ENCODE results near the gene RETREG1.
"Not testable (repeated sequence)": the region's sequence is repeated elsewhere in the genome, so short reads cannot be mapped to it uniquely, and the experiment has no call there.

The RETREG1 gene

DNA sequence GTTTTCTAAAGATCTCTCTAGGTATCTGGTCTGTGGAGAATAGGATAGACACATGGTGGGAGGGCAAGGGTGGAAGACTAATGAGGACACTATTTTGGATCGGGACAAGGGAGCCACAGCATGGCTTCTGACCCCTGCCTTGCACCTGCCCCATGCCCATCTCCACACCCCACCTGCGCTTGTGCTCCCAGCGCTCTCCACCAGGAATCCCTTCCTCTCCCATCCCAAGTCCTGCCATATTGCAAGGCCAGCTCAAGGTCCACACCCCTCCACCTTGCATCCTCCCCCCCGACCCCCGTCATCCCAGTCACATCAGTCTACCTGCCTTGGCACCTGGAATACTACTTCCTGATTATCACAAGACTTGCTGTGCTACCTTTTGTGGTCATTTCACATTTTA is 44.2 kb upstream of the RETREG1 start:
- TF ChIP-seq, protein P1, sequence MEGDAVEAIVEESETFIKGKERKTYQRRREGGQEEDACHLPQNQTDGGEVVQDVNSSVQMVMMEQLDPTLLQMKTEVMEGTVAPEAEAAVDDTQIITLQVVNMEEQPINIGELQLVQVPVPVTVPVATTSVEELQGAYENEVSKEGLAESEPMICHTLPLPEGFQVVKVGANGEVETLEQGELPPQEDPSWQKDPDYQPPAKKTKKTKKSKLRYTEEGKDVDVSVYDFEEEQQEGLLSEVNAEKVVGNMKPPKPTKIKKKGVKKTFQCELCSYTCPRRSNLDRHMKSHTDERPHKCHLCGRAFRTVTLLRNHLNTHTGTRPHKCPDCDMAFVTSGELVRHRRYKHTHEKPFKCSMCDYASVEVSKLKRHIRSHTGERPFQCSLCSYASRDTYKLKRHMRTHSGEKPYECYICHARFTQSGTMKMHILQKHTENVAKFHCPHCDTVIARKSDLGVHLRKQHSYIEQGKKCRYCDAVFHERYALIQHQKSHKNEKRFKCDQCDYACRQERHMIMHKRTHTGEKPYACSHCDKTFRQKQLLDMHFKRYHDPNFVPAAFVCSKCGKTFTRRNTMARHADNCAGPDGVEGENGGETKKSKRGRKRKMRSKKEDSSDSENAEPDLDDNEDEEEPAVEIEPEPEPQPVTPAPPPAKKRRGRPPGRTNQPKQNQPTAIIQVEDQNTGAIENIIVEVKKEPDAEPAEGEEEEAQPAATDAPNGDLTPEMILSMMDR (IDR thresholded peaks at IDR 0.05; ENCODE audit: control extremely low read depth, extremely low read depth, low read depth, missing control alignments): no peak
- no peak for DNase-seq (ENCODE audit: extremely low spot score)
- POLR2A ChIA-PET: no interaction called here
- CTCF ChIA-PET: interaction anchor here (2.4 kb wide), 1 partner anchor 15 kb away, joined by 7 read pairs; no protein-coding TSS in a partner anchor

DNA sequence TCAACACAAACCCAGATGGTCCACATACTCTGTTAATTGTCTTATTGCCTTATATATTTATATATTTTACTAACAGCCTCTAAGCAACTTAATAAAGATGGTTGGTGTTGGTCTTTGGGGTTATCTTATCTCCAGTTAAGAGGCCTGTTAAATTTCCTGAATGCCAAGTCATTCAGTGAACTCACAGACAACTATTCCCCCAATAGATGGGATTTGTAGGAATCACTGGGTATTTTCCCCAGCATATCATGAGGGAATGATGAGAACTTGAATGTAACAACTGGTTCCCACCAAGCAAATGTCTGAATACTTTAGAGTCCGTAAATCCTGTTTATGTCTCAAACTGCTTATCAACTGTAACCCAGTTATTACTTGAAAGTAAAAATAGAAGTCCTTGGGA is 42.7 kb upstream of the RETREG1 start:
- ChIA-PET POLR2A (no interaction called here), CTCF (no interaction called here)
- no peak for DNase-seq (ENCODE audit: extremely low spot score)
- TF ChIP-seq, protein P1 (IDR thresholded peaks at IDR 0.05; ENCODE audit: control extremely low read depth, extremely low read depth, low read depth, missing control alignments): no peak

DNA sequence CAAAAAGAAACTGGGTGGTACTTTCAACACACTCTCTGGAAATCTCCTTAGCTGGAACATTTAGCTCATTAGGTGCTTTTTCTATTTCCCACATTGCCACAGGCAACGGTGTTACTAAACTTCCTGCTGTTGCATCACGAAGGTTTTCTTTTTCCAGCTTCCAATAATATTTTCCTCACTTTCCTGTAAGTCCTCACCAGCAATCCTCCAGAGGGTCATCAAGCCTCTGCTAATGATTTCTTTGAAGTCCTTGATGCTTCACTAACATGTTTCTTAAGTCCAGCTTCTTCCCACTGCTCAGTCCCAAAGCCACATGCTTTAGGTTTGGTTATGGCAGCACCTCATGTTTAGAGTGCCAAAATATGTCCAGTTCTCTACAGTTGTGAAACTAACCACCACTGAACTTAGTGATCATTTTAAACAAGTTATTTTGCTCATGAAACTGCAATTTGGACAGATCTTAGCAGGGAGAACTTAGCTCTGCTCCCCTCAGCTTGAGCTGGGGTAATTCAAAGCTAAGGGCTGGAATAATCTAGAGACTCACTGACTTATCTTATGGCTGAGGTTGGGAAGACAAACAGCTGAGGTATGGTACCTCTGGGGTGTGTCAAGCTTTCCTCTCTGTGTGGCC is 39.9 kb upstream of the RETREG1 start:
- CTCF ChIA-PET: interaction anchor here (1.1 kb wide), 1 partner anchor 14 kb away, joined by 3 read pairs; no protein-coding TSS in a partner anchor
- DNase-seq (ENCODE audit: extremely low spot score): no peak
- TF ChIP-seq, protein P1 (IDR thresholded peaks at IDR 0.05; ENCODE audit: control extremely low read depth, extremely low read depth, low read depth, missing control alignments): no peak
- POLR2A ChIA-PET: no interaction called here

DNA sequence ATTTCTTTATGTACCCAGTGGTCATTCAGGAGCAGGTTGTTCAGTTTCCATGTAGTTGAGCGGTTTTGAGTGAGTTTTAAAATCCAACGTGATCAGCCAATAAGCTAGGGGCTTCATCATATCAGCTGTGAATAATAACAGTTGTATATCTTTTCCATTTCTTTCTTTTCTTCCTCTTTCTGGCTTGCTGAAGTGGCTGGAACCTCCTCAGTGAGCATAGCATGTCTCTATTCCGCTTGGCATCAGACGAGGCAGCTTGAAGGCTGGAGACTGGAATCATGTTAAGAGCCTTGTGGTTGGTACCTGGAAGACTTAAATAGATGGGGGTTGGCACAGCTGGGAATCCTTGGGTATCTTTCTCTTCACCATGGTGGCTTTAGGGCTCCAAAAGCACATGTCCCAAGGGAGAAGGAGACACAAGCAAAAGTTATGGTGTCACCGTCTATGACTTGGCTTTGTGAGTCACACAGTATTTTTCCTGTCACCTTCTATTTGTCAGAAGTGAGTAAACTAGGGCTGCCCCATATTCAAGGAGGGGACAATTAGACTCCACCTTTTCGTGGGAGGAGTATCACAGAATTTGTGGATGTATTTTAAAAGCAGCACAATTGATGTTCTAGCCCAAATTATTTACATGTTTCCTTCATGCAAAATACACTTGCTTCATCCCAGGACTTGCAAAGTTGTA is 38.0 kb upstream of the RETREG1 start:
- TF ChIP-seq, protein P1 (IDR thresholded peaks at IDR 0.05; ENCODE audit: control extremely low read depth, extremely low read depth, low read depth, missing control alignments): no peak
- CTCF ChIA-PET: no interaction called here

DNA sequence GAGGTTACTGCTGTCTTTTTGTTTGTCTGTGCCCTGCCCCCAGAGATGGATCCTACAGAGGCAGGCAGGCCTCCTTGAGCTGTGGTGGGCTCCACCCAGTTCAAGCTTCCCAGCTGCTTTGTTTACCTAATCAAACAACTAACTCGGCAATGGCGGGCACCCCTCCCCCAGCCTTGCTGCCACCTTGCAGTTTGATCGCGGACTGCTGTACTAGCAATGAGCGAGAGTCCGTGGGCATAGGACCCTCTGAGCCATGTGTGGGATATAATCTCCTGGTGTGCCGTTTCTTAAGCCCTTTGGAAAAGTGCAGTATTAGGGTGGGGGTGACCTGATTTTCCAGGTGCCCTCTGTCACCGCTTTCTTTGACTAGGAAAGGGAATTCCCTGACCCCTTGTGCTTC is 31.9 kb upstream of the RETREG1 start:
- CTCF ChIA-PET; POLR2A ChIA-PET; DNase-seq (ENCODE audit: extremely low spot score): not testable (repeated sequence)

More for the DNA sequence above, 38.0 kb upstream of the RETREG1 start:
- DNase-seq (ENCODE audit: extremely low spot score): no peak
- POLR2A ChIA-PET: no interaction called here

DNA sequence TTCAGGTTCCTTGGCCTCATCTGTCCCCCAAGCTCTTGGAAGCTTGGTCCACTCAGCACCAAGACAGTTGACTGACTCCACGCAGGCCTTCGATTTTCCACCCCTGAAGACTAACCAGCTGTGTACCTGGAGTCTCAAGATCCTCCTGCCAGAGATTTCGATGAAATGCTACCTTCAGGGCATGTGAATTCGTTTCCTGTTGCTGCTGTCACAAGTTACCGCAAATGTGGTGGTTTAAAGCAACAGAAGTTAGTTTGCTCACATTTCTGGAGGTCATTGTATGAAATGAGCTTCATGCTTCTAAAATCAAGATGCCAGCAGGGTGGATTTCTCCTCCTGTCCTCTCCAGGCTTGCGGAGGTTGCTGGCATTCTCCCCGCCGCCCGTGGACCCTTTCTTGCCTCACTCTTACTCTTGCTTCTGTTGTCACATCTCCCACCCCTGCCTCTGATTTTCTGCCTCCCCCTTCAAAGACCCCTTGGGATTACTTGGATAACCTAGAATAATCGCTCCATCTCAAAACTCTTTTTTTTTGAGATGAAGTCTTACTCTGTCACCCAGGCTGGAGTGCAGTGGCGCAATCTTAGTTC is 27.6 kb upstream of the RETREG1 start:
- no peak for DNase-seq (ENCODE audit: extremely low spot score)
- ChIA-PET CTCF (no interaction called here), POLR2A (no interaction called here)
- TF ChIP-seq, protein P1 (IDR thresholded peaks at IDR 0.05; ENCODE audit: control extremely low read depth, extremely low read depth, low read depth, missing control alignments): no peak

DNA sequence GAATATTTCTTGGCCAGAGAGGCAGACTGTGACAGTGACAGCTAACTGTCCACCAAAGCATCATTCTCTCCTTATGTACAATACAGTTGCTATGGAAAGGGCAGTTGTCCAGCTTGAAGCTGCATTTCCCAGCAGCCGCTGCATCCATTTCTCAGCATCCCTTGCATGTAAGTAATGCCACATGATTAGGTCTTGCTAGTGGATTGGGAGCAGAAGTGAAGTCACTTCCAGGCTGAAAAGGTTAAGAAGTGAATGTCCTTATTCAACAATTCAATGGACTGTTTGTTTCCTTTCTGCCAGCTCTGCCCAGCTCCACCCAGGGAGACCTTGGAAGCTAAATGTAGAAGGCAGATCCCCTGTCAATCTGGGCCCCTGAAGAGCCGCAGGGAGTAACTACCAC is 26.1 kb upstream of the RETREG1 start:
- CTCF ChIA-PET: no interaction called here
- POLR2A ChIA-PET: no interaction called here

More for the DNA sequence above, 26.1 kb upstream of the RETREG1 start:
- DNase-seq (ENCODE audit: extremely low spot score): no peak
- TF ChIP-seq, protein P1 (IDR thresholded peaks at IDR 0.05; ENCODE audit: control extremely low read depth, extremely low read depth, low read depth, missing control alignments): no peak
